Suppressor macrophage treated with lipopolysaccharide for 1 hour (primary cell): ENCODE results near the gene CENPU.
"Not testable (repeated sequence)": the region's sequence is repeated elsewhere in the genome, so short reads cannot be mapped to it uniquely, and the experiment has no call there.

ENCODE experiments used
- DNase-seq, 3 donors: peaks; one replicate each; pipeline ENCODE4 v3.0.0-alpha.2; 2020 to 2022

The CENPU gene

DNA sequence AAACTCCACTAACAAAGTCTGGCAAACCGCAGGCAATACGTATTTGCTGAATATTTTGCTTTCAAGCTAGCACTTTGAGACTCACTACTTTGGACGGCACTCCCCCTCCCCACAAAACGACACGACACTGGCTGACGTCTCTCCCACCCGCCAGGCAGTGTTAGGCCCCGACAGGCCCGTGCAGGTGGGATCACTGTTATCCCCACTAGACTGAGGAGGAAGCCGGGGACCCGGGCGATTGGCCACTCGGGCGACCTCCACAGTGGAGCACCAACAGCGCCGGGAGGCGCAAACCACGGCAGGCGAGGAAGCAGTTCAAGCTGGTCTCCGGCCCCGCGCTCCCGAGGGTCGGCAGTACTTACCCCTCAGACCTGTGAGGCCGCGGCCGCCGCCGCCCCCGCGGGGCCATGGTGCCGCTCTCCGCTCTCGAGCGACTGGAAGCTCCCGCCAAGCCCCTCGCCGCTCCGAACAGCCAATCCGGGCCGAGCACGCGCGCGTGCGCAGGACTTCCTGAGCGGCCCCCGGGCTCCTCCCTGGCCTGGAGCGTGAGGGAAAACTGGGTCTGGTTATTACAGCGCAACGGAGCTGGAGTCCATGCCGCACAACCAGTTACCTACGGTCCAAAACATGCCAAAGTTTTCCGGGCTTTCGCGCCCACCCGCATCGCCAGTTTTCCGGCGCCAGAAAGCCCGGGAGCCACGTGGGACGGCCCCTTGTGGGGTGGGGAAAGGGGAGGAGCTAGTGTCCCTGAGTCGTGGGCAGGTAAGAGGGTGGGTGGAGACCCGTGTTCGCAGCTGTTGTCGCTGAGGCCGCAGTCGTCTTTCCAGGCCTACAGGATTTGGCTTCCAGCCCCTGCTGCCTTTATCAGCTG is at the start of gene CENPU:
Gene CENPU (minus strand): TSS at position 443 of the 871 bp plus-strand sequence. CDS start 34 bp downstream, at position 409.
- peak; percentile 95 to 97 (median 96) for DNase-seq

DNA sequence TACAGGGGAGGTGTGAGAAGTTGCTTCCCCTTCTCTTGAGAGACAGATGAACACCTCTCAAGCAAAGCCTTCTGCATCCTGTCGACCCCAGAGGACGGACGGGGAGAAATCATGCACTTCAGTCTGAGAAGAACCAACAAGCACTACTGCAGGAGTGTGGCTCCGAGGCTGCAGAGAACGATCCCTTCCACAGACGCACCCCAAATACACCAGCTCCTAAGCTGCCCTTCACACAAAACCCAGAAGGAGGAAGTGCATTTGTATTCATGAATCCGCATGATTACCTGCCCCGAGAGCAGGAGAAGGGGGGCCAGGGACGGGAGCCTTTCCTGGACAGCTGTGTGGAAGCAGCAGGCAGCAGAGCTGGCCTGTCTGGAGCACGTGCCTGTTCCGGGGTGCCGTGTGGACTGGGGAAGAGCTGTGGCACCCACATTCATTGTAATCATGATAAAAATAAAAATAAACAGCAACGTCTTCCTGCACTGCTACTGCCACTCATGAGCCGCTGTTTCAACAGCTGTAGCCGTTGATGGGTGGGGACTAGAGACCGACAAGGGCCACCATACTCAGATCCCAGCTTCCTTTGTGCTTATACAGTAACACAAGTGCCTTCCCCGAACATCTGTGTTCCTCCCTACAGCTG is 49.0 kb upstream of the CENPU start:
- no peak for DNase-seq

DNA sequence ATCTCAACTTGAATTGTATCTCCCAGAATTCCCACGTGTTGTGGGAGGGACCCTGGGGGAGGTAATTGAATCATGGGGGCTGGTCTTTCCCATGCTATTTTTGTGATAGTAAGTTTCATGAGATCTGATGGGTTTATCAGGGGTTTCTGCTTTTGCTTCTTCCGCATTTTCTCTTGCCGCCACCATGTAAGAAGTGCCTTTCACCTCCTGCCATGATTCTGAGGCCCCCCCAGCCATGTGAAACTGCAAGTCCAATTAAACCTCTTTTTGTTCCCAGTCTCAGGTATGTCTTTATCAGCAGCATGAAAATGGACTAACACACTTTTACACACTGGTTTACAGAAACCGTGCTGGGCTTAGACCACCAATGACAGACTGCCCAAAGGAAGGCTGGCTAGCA is 45.3 kb upstream of the CENPU start:
- DNase-seq, result not testable (repeated sequence)

GRCh38 chr4:184778325-184778724 is 44.4 kb upstream of the CENPU start:
- no peak for DNase-seq

GRCh38 chr4:184776821-184777220 is 42.9 kb upstream of the CENPU start:
- DNase-seq, result no peak

- DNase-seq, result no peak
Measured at GRCh38 chr4:184775854-184776555, 42.1 kb upstream of the CENPU start.

GRCh38 chr4:184774152-184774551 is 40.3 kb upstream of the CENPU start:
- no peak for DNase-seq

- DNase-seq, result no peak
Measured at GRCh38 chr4:184771416-184771815, 37.5 kb upstream of the CENPU start.

DNA sequence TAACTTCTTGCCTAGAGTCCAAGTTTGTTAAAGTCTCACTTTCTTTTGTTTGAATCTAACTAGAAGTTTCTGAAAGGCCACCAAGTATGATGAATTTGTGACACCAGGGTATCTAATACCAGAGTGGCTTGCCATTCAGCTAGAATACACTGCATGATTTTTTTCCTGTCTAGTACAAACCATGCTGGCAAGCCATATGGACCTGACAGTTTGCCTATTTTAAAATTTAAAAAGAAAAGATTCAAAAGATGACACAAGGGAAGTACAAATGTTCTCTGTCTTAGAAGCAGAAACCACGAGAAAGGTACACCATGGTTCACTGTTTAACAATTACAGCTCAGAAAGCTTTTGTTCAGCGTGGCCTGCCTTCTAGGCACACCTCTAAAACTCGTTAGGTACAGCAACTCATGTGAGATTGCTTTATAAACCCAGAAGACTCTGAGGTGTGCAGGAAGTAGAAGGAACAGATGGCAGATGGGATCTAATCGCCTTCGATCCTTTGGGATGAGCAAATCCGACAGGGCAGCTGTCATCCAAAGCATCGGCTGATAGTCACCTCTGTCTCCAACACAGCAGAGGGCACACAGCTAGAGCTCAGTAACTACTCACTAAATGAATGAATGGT is 35.4 kb upstream of the CENPU start:
- DNase-seq, result no peak

DNA sequence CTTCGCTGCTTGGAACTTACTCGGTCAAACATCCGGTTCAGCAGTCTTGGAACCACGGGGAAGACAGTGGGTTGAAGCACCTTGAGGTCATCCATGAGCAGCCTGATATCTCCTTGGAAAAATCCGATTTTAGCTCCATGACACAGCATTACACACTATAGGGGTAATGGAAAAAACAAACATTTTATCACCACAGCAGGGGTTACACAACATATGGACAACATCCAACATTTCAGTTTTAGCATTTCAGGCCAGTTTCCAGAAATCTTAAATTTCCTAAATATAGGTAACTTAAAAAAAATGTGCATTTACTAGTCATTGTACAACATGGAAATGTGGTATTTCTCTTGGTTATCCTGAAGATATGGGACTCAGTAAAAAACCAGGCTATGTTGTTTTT is 34.4 kb upstream of the CENPU start:
- no peak for DNase-seq

DNA sequence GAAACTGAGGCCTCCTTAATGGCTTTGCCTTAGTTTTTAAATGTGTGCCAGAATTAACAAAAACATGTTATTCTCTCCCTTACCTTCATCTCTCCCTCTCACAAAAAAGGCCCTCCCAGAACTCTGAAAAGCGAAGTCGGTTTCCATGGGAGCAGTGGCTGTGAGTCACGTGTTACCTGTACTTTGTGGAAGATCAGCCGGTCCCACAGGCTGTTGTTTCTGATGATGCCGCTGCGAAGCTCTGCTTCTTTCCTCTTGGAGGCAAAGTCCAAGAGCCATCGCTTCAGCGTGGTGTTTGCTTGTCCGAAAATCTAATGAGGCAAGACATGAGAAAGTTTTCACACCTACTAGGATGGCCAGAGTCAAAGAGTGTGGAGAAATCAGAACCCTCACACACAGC is 32.5 kb upstream of the CENPU start:
- no peak for DNase-seq

GRCh38 chr4:184765473-184766340 is 31.8 kb upstream of the CENPU start:
- DNase-seq, result no peak

GRCh38 chr4:184764601-184765000 is 30.7 kb upstream of the CENPU start:
- no peak for DNase-seq

DNA sequence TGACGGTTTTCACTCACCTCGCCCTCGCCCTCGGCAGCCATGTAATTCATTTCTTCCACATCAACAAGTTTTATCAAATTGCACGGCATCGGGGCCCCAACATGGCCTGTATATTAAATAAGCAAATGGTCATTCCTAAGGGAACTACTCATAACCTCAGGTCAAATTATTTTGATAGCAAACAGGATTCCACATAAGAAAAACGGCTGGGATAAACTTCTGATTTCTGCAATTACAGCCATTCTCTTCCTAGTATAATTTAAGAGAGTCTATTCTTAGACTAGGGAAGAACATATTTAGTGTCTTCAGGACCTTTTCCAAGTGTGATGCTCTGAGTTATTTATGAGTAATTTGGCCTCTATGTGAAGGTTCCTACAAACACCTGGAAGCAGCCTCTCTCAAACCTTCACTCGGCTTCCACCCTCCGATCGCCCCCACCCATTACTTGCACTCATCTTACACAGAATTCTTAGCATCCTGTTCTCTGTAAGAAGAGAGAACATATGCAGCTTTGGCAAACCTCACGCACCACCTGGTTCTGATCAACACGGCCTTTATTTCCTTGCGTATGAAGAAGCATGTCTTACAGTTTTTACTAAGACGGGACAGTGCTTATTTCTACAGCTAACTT is 29.4 kb upstream of the CENPU start:
- DNase-seq, result no peak

DNA sequence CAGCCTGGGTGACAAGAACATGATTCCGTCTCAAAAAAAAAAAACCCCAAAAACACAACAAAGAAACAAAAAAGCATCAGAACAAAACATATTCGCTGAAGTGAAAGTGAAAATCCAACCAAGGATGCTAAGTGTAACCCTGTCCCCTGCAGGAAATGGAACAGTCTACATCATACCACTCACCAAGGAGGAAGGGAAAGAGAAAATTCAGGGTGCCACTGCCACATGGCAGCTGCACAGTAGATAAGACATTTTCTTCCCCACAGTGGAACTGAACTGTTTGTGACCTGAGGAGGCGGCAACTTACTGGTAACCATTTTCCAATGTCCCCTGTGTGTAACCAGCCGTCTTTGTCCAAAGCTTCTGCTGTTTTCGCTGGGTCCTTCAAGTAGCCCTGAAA is 28.2 kb upstream of the CENPU start:
- DNase-seq, result peak in 1 of 3 donors; percentile 65

GRCh38 chr4:184760681-184761080 is 26.8 kb upstream of the CENPU start:
- no peak for DNase-seq

GRCh38 chr4:184757810-184758209 is 23.9 kb upstream of the CENPU start:
- DNase-seq, result no peak

GRCh38 chr4:184756399-184756798 is 22.5 kb upstream of the CENPU start:
- DNase-seq, result no peak

DNA sequence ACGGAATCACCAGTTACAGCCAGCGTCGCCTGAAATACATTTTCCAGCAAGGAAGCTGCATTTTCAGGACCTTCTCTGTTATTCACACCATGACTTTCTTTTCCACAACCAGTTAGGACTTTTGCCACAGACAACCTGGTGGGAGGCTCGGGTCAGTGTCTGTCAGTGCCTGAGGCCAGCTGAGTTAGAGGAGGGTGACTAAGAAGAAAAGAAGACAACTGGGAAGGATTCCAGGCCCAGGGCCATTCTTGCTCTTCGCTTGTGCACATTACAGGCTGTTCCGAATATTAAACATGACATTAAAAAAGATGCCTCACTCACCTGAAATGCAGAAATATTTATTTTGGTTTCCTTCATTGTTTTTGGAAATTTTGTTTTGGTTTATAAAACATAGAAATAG is 21.4 kb upstream of the CENPU start:
- DNase-seq, result no peak

DNA sequence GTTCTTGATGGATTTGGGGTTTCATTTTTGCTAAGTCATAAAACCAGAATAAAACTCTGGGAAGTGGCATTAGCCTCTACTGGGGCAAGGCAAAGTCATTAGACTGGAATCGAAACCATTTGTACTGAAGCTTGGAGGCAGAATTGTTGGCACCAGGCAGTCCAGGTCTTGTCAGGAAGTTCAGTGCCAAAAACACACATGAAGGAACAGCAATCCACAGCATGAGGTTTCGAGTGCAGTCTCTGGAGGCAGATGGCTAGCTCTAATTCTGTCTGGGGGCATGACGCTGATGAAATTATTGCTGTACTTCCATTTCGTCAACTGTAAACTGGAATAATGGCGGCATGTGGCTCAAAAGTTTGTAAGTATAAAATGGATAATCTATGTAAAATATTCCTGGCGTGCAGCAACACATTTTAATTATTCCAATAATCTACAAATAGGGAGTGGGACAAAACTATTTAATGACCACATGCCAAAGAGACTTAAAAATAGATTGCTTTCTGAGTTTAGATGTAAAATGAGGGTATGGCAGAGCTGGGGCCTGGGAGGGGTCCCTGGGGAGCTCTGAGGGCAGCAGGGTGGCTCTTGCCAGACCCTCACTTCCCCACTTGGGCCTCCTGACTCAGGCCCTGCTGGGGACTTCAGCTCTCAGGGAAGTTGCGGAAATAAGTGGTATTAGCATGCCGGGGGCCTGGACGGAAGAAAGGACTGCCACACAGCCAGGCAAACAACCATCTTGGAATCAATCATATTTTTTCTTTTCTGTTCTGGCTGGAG is 18.8 kb upstream of the CENPU start:
- peak in 1 of 3 donors; percentile 22 for DNase-seq

GRCh38 chr4:184751585-184751956 is 17.7 kb upstream of the CENPU start:
- DNase-seq, result no peak
